Mammary epithelial cell (primary cell): ENCODE results near the gene AREL1.

Source experiments
- CTCF ChIP-seq, 2 donors: IDR thresholded peaks in 1 of 2; conservative IDR thresholded peaks in 1 of 2; 2 replicates each; pipeline ENCODE4 v1.5.1; 2011 to 2012; ENCODE audit warnings: inconsistent platforms in 2 of 2, low read length in 2 of 2, mild to moderate bottlenecking in 2 of 2, control low read depth in 1 of 2, low read depth in 1 of 2; ENCODE audit not compliant: insufficient read depth in 1 of 2; ENCODE audit errors: extremely low read depth in 1 of 2
- EZH2 ChIP-seq: IDR thresholded peaks from 2 replicates; pipeline ENCODE4 v1.6.1; 2012; ENCODE audit warnings: low read length, inconsistent platforms, borderline replicate concordance

GRCh38 chr14:74698465-74698864 is 14.4 kb downstream of the AREL1 start:
- TF ChIP-seq CTCF (conservative IDR thresholded peaks at IDR 0.05 in 1 of 2, IDR thresholded peaks at IDR 0.05 in 1 of 2; ENCODE audit: extremely low read depth in 1 of 2, insufficient read depth in 1 of 2, low read depth in 1 of 2, low read length in 2 of 2) (no peak), EZH2 (no peak)
